ENCODE data around the gene HASPIN. TPM values are rescaled to one million over a fixed set of nuclear protein-coding genes. Genes with fewer than 3 reads are reported as not detected.

HASPIN gene
- total and polyA plus RNA-seq, 7 donors: under 0.01 to 3.5 (median 0.55) TPM; not detected in 1

DNA sequence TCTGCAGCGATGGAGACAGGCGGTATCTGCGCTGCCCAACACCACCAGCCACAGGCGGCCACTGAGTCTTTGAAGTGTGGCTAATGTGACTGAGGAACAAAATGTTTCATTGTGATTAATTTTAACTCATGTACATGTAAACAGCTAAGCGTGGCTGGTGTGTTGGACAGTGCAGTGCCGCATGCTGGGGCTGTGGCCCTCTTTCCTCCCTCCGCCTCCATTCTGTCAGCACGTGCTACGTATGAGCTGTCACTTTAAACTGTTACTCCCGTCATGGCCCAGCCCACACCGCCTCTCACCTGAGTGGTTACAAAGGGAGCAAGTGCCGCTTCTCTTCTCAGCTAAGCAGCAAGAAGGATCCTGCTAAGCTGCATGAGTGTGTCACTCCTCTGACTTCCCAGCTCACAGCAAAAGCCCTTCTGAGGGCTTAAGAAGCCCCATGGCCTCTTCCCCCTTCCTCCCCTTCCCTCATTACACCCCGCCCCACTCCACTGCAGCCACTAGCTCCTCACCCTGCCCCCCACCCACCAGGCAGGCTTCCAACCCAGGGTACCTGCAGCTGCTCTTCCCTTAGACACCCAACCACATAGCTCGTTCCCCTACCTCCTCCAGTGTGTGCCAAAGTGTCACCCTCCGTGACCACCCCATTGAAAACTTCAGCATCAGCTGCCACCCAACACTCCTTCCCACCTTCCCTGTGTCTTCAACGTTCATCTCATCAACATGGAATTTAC lies 15.0 kb downstream of the HASPIN start:
- no peak for TF ChIP-seq POLR2A (IDR thresholded peaks at IDR 0.05)
- TF ChIP-seq, protein P1, sequence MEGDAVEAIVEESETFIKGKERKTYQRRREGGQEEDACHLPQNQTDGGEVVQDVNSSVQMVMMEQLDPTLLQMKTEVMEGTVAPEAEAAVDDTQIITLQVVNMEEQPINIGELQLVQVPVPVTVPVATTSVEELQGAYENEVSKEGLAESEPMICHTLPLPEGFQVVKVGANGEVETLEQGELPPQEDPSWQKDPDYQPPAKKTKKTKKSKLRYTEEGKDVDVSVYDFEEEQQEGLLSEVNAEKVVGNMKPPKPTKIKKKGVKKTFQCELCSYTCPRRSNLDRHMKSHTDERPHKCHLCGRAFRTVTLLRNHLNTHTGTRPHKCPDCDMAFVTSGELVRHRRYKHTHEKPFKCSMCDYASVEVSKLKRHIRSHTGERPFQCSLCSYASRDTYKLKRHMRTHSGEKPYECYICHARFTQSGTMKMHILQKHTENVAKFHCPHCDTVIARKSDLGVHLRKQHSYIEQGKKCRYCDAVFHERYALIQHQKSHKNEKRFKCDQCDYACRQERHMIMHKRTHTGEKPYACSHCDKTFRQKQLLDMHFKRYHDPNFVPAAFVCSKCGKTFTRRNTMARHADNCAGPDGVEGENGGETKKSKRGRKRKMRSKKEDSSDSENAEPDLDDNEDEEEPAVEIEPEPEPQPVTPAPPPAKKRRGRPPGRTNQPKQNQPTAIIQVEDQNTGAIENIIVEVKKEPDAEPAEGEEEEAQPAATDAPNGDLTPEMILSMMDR (IDR thresholded peaks at IDR 0.05): peak in 1 of 4 experiments; percentile 5
- no peaks in the 10 kb centered on the region for H3K27me3 ChIP-seq
- peaks cover 0 to 17% (median 14%) of the 10 kb centered on the region in 4 donors for H3K4me1 ChIP-seq
- no peaks in the 10 kb centered on the region for H3K36me3 ChIP-seq
- peak overlapping the region; percentile 44 to 68 (median 54) for H3K27ac ChIP-seq
- no peaks in the 10 kb centered on the region for H3K9me3 ChIP-seq
- WGBS, 2 donors: 14 to 51% methylated on average over 16 of the region's 16 CpGs
- DNase-seq: no peak
- intact Hi-C loops (cut with DNase I): loop anchor here (5.0 to 10.0 kb wide), 2 partner anchors 176 to 269 kb away; partner anchors contain the start of gene P2RX1
- H3K4me3 ChIP-seq: no peak overlapping the region

DNA sequence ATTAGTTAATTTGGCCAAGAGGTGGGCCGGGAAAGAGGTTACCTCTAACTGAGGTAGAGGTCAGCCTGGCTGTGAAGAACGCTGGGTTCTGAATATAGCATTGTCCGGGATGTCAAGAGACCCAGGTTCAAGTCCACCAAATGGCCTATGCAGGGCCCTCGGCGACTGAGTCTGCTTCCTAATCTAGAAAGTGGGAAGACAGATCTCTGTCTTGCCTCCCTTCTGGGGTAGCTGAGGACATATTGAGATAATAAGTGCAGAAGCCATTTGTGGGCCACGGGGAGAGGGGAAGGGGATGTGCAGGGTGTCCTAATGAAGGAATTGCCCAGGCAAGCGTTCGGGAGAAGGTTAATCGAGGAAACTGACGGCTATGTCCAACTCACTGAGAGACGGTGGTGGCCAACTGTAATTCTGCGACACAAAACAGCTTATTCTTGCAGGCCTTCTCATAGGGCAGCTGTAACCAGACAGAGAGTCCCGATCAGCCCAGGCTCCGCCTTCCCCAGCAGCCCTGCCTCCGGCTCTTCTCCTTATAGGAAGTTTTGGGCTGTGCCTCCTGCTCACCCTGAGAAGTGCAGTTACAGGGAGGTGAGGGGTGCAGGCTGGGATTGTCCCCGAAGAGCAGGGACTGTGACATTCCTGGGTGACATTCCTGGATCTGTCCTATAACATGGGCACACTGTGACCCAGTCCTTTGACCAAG lies 15.9 kb downstream of the HASPIN start:
- H3K36me3 ChIP-seq: no peaks in the 10 kb centered on the region
- intact Hi-C loops (cut with DNase I): loop anchor here (5.0 to 10.0 kb wide), 2 partner anchors 175 to 268 kb away; partner anchors contain the start of gene P2RX1
- H3K27me3 ChIP-seq: no peaks in the 10 kb centered on the region
- H3K9me3 ChIP-seq: no peaks in the 10 kb centered on the region
- DNase-seq: no peak
- TF ChIP-seq, protein P1 (IDR thresholded peaks at IDR 0.05): no peak
- TF ChIP-seq POLR2AphosphoS5 (IDR thresholded peaks at IDR 0.05) (no peak), EP300 (IDR thresholded peaks at IDR 0.05) (no peak), POLR2A (IDR thresholded peaks at IDR 0.05) (no peak)
- WGBS, 2 donors: 80 to 85% methylated on average over 16 of the region's 16 CpGs
- no peak overlapping the region for H3K27ac ChIP-seq
- H3K4me1 ChIP-seq: peaks cover 0 to 17% (median 14%) of the 10 kb centered on the region in 4 donors
- no peak overlapping the region for H3K4me3 ChIP-seq

DNA sequence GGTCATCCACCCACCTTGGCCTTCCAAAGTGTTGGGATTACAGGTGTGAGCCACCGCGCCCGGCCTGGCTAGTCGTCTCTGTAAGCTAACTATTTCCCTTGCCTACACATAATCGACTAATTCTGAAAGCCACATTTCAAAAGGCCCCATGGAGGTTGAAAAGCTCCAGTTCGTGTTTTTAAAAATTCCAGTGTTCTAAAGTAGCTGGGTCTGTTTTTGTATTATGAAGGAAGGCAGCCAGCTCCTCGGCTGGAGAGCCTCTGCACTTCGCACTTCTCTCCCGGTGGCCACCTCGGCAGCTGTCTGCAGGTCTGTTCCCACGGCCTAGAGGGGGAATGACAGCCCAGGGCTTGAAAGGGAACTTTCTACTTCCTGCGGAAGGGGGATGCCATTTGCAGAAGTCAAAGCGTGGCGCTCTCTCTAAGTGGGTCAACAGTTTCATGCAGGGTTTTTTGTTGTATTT lies 16.9 kb downstream of the HASPIN start:
- Histone ChIP-seq H3K27me3 (no peaks in the 10 kb centered on the region), H3K27ac (no peak overlapping the region), H3K4me1 (peaks cover 0 to 17% (median 14%) of the 10 kb centered on the region in 4 donors), H3K9me3 (no peaks in the 10 kb centered on the region), H3K4me3 (no peak overlapping the region), H3K36me3 (no peaks in the 10 kb centered on the region)
- intact Hi-C loops (cut with DNase I): no loop called here
- 51 to 77% methylated on average over 14 of the region's 14 CpGs for WGBS, 2 donors
- DNase-seq: no peak
- TF ChIP-seq, protein P1 (IDR thresholded peaks at IDR 0.05): no peak
- no peak for TF ChIP-seq POLR2A (IDR thresholded peaks at IDR 0.05)
- TF ChIP-seq POLR2AphosphoS5 (IDR thresholded peaks at IDR 0.05): no peak
- no peak for TF ChIP-seq EP300 (IDR thresholded peaks at IDR 0.05)

DNA sequence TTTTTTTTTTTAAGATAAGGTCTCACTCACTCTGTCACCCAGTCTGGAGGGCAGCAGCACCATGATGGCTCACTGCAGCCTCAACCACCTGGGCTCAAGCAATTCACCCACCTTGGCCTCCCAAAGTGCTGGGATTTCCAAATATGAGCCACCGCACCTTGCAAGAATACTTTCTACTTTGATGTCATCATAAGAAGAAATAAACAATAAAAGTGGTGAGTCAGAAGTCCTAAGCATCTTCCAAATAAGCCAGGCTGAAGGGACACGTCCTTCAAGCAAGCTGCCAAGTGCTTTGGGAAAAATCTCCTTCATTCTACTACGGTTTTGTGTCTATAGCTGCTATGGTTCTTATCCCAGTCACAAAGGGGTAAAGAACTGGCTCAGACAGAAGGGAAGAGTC lies 20.3 kb downstream of the HASPIN start:
- no peaks in the 10 kb centered on the region for H3K27me3 ChIP-seq
- no peaks in the 10 kb centered on the region for H3K9me3 ChIP-seq
- no peaks in the 10 kb centered on the region for H3K36me3 ChIP-seq
- DNase-seq: no peak
- H3K4me3 ChIP-seq: no peak overlapping the region
- H3K4me1 ChIP-seq: peaks cover 0 to under 1% (median 0%) of the 10 kb centered on the region in 4 donors
- WGBS, 2 donors: 51 to 63% methylated on average over 3 of the region's 3 CpGs
- H3K27ac ChIP-seq: no peak overlapping the region
- intact Hi-C loops (cut with DNase I): no loop called here
- no peak for TF ChIP-seq POLR2A (IDR thresholded peaks at IDR 0.05)
- TF ChIP-seq, protein P1 (IDR thresholded peaks at IDR 0.05): no peak
